Loucy (cell line): Measurements from ENCODE around the gene CSGALNACT2.

Source experiments
- CTCF ChIP-seq: fragments of 200-600 bp; sonication (generic); conservative IDR thresholded peaks from 2 replicates; pipeline ENCODE4 v1.5.1; 2014; ENCODE audit warnings: mild to moderate bottlenecking, antibody characterized with exemption, low read length
- EZH2phosphoT487 ChIP-seq: fragments of 200-600 bp; IDR thresholded peaks from 2 replicates; pipeline ENCODE4 v1.6.1; 2018; ENCODE audit warnings: antibody characterized with exemption, mild to moderate bottlenecking, moderate library complexity, borderline replicate concordance

DNA sequence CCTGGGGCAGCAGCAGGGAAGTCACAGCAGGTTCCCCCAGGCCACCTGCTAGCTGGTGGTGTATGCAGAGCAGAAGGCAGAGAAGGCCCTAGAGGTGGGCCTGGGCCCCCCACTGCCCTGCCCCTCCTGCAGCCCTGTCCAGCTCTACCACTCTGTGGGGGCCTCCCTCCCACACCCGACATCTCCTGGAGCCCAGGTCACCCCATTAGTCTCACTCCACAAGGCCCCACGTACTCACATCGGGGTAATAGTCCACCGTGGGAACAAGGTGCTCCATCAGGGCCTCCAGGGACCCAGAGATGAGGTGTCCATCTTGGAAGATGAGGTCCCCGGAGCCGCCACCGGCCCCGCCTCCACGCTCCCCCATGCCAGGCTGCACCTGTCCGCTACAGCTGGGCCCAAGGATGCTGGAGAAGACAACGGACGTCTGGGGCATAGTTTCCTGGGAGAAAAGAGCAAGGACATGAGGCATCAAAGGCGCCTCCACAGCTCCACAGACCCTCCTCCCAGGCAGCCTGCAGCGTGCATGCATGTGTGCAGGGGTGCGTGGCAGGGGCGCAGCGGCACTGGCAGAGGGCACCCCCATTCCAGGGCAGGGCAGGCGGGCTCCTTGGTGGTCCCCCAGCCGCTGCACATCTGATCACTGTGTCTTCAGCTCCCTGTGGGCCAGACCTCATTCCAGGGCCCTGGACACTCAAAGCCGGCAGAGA is 67.6 kb downstream of the CSGALNACT2 start:
- TF ChIP-seq CTCF, result no peak
- no peak for TF ChIP-seq EZH2phosphoT487
